Stimulated activated CD8-positive, alpha-beta memory T cell treated with anti-CD3 and anti-CD28 coated beads, Interleukin-12 subunit alpha, Interleukin-12 subunit beta, amount 100 ng/mL, for 4 hours (primary cell): ENCODE results near the gene PLIN3.
A peak's percentile ranks its signal among the peaks of the same experiment; 100 is the strongest.
"Not testable (repeated sequence)": the region's sequence is repeated elsewhere in the genome, so short reads cannot be mapped to it uniquely, and the experiment has no call there.

Experiments
- DNase-seq: peaks from one replicate; pipeline ENCODE4 v3.0.0-alpha.2; 2020; ENCODE audit warnings: low read depth

Gene PLIN3

GRCh38 chr19:4847190-4847973 lies 20.1 kb downstream of the PLIN3 start:
- no peak for DNase-seq

- not testable (repeated sequence) for DNase-seq
Measured at GRCh38 chr19:4845975-4846374, 21.5 kb downstream of the PLIN3 start.

GRCh38 chr19:4844348-4845179 lies 22.9 kb downstream of the PLIN3 start:
- no peak for DNase-seq

GRCh38 chr19:4843647-4843965 lies 23.9 kb downstream of the PLIN3 start:
- DNase-seq: no peak

DNA sequence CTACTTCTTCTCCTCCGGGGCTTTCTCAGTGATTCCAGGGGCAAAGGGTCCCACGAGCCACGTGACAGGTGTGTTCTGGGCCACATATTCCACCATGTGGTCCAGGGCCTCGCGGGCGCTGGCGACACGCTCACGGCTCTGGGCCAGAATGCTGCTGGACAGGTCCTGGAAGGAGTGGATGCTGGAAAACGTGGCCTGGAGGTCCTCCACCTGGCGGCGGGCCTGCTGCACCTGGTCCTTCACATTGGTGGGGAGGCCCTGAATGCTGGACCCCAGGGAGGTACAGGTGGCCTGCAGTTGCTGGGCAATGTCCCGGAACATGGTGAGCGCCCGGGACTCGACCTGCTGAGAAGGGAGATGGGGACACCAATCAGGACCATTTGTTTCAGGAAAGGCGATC lies 28.3 kb downstream of the PLIN3 start:
- no peak for DNase-seq

- no peak for DNase-seq
Measured at GRCh38 chr19:4832776-4833175, 34.7 kb downstream of the PLIN3 start.

GRCh38 chr19:4831979-4832340 lies 35.5 kb downstream of the PLIN3 start:
- not testable (repeated sequence) for DNase-seq

DNA sequence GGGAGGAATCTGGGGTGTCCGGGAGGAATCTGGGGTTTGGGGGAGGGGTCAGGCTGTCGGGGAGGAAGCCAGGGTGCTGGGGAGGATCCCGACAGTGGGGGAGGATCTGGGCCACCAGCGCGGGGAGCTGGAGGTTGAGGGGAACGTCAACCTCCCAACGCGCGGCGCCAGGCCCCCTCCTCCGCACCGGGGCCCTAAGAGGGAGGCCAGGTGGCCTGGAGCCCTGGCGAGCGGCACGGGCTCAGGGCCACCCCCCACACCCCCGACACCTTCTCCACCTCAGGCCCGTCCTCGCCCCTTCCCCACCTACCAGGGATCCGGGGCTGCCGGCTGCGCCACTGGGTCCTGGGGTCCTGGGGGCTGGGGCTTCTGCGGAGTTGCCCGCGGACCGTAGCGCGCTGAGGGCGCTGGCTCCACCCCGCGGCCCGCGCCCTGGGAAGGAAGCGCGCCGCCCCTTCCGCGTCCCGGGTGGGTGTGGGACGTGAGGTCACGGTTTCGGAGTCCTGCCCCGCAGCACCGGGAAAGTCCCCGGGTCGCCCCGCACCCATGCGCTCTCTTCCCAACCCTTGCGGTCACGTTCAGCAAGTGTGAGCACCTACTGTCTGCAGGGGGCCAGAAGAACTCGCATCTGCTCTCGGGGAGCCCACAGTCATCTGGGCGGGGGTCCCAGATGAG lies 36.0 kb downstream of the PLIN3 start, which contains the start of gene TICAM1:
Gene TICAM1 (minus strand): TSS at position 409 of the 675 bp plus-strand sequence. CDS start 13,335 bp downstream, outside the sequence.
- DNase-seq: peak; percentile 73

- no peak for DNase-seq
Measured at GRCh38 chr19:4830768-4831265, 36.6 kb downstream of the PLIN3 start.

DNA sequence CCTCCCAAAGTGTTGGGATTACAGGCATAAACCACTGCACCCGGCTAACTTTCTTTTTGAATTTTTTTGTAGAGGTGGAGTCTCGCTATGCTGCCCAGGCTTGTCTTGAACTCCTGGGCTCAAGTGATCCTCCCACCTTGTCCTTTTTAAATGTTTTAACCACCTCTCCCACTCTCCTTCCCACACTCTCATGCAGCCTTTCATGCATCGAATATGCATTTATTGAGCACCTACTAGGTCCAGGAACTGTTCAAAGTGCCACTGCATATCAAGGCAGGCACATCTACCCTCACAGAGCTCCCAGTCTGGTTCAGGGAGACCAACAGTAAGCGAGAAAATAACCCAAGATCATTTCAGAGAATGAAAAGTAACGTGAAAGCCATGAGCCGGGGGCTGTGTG lies 37.1 kb downstream of the PLIN3 start:
- no peak for DNase-seq

DNA sequence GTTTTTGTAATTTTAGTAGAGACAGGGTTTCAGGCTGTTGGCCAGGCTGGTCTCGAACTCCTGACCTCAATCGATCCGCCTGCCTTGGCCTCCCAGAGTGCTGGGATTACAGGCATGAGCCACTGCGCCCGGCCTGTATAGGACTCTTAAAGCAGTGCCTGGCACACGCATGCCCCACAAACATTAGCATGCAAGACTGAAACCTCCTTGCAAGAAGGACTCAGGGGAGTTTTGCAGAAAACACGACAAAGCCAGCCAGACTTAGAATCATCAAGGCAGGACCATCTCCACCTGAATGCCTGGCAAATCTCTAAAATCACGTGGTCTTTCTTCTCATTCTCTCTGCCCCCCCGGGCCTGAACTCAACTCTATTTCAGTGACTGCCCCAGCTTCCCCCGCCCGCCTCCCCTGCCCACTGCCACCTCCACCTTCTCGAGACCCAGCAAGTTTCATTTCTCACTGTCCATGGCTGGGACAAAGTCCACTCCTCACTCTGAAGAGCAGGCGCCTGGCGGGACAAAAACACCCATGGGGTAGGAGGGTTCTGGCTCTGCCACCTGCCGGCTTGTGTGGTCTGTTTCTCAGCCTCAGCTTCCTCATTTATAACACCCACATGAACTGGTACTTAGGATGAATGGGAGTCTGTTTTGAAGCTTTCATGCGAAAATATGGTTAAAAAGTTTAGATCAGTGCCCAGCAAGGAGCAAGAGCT lies 38.3 kb downstream of the PLIN3 start:
- no peak for DNase-seq

- no peak for DNase-seq
Measured at GRCh38 chr19:4823577-4823976, 43.9 kb downstream of the PLIN3 start.

DNA sequence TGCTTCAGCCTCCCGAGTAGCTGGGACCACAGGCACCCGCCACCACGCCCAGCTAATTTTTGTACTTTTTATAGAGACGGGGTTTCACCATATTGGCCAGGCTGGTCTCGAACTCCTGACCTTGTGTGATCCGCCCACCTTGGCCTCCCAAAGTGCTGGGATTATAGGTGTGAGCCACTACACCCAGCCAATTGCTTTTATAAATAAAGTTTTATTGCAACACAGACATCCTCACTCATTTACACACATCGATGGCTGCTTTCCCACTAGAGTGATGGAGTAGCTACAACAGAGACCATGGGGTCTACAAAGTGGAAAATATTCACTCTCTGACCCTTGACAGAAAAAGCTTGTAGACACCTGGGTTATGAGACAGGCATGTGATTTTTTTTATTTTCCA lies 45.1 kb downstream of the PLIN3 start:
- not testable (repeated sequence) for DNase-seq

GRCh38 chr19:4821265-4821664 lies 46.2 kb downstream of the PLIN3 start:
- DNase-seq: no peak

- DNase-seq: no peak
Measured at GRCh38 chr19:4817467-4818277, 49.8 kb downstream of the PLIN3 start.

- DNase-seq: no peak
Measured at GRCh38 chr19:4816950-4817278, 50.6 kb downstream of the PLIN3 start.

GRCh38 chr19:4816202-4816949 lies 51.1 kb downstream of the PLIN3 start:
- no peak for DNase-seq

DNA sequence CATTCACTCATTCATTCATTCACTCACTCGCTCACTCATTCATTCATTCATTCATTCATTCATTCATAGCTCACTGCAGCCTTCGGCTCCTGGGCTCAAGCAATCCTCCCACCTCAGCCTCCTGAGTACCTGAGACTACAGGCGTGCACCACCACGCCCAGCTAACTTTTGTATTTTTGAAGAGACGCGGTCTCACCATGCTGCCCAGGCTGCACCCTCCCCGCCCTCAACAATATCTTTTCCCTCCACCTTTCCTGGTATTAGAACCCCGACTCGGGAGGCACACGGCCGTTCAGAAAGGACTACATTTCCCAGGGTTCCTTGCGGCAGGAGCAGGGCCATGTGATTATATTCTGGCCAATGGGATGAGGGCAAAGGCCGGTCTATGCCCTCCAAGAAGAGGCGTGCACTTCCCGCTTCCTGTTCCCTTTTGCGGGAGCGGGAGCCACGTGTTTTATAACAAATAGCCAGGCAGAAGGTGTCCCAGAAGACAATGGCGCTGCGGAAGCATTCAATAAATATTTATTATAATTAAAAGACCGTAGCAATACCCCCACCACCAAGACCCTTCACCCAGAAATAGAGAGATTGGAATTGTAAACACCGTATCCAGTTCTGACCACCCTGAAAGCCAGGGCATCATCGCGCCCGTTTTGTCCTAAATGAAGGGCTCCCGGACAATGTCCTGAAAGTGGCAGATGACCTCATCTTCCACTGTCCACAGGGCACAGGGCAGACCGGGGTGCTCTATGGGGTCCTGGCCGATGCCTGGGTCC lies 51.9 kb downstream of the PLIN3 start:
- DNase-seq: peak; percentile 44

- DNase-seq: no peak
Measured at GRCh38 chr19:4814625-4815425, 52.6 kb downstream of the PLIN3 start.
